IPS-20b (cell line): Measurements from ENCODE around the gene CCDC169.
"Not testable (repeated sequence)": the region's sequence is repeated elsewhere in the genome, so short reads cannot be mapped to it uniquely, and the experiment has no call there.

ENCODE experiments used
- H3K27ac ChIP-seq: one replicate; pipeline ENCODE4 v1.5.1; 2013; ENCODE audit warnings: low read length
- H3K27me3 ChIP-seq: 2 replicates; pipeline ENCODE4 v1.6.1; 2013; ENCODE audit warnings: mild to moderate bottlenecking, low read length, inconsistent platforms; ENCODE audit not compliant: insufficient read depth
- H3K36me3 ChIP-seq: 2 replicates; pipeline ENCODE4 v1.6.1; 2013; ENCODE audit warnings: low read depth, mild to moderate bottlenecking, inconsistent platforms, low read length, moderate library complexity; ENCODE audit not compliant: insufficient read depth
- H3K4me1 ChIP-seq: 2 replicates; pipeline ENCODE4 v1.6.1; 2013; ENCODE audit warnings: mild to moderate bottlenecking, control low read depth, inconsistent platforms, low read length, moderate library complexity; ENCODE audit not compliant: insufficient read depth
- H3K4me3 ChIP-seq: 2 replicates; pipeline ENCODE4 v1.5.1; 2013; ENCODE audit warnings: mild to moderate bottlenecking, low read length, inconsistent platforms
- H3K9ac ChIP-seq: 2 replicates; pipeline ENCODE4 v1.6.1; 2013; ENCODE audit warnings: low read depth, mild to moderate bottlenecking, inconsistent platforms, low read length, moderate library complexity
- H3K9me3 ChIP-seq: 2 replicates; pipeline ENCODE4 v1.6.1; 2013; ENCODE audit warnings: mild to moderate bottlenecking, low read depth, low read length, inconsistent platforms; ENCODE audit not compliant: insufficient read depth

CCDC169 gene

GRCh38 chr13:36310417-36311108 lies 12.9 kb upstream of the CCDC169 start:
- Histone ChIP-seq H3K27ac (no peak overlapping the region), H3K4me3 (no peak overlapping the region), H3K27me3 (no peaks in the 10 kb centered on the region), H3K9me3 (peaks cover 3% of the 10 kb centered on the region; the same call in 1 of the 2 replicates), H3K4me1 (peaks cover 21% of the 10 kb centered on the region), H3K36me3 (peaks cover 36% of the 10 kb centered on the region), H3K9ac (no peak overlapping the region)

DNA sequence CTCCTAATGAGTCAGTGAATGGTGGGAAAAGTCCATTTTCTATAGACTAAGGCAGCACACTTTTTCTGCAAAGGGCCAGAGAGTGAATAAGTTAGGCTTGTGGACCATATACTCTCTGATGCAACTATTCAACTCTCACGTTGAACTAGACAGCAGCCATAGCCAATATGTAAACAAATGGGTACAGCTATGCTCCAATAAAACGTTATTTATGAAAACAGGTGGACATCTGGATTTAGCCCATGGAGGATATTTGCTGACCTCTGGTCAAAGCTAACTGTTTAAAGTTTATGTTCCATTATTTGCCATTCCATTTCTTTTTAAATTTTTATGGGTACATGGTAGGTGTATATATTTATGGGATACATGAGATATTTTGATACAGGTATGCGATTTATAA lies 4.7 kb upstream of the CCDC169 start:
- no peak overlapping the region for H3K9ac ChIP-seq

GRCh38 chr13:36299469-36299868 lies 1.9 kb upstream of the CCDC169 start:
- not testable (repeated sequence) for H3K36me3 ChIP-seq, H3K9me3 ChIP-seq, H3K27me3 ChIP-seq, H3K27ac ChIP-seq
- H3K4me1 ChIP-seq = peaks cover 33% of the 10 kb centered on the region
- H3K9ac ChIP-seq = peak overlapping the region; percentile 37; the same call in 1 of the 2 replicates
- H3K4me3 ChIP-seq = 0 out of 2 replicates have a peak overlapping the region, but pooled peaks have one; percentile 13

More for the DNA sequence above, 4.7 kb upstream of the CCDC169 start:
- Histone ChIP-seq H3K27ac (no peak overlapping the region), H3K27me3 (no peaks in the 10 kb centered on the region), H3K4me1 (peaks cover 29% of the 10 kb centered on the region), H3K9me3 (no peaks in the 10 kb centered on the region), H3K36me3 (peaks cover 8% of the 10 kb centered on the region), H3K4me3 (no peak overlapping the region)

DNA sequence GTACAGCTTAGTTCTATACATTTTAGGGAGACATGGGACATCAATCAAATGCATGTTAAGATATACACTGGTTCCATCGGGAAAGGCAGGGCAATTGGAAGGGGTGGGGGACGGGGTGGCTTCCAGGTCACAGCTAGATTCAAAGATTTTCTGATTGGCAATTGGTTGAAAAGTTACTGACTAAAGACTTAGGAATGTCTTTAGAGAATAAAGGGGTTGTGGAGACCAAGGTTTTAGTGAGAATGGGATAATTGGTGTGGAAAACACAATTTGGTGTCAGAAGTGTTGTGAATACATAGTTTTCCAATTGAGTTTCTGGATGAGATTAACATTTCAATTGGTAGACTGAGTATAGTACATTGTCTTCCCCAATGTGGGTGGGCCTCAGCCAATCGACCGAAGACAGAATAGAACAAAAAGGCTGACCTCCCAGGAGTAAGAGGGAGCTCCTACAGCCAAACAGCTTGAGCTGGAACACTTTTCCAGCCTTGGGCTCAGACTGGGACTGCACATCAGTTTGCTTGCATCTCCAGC lies 988 bp upstream of the CCDC169 start:
- peak overlapping the region; percentile 86 for H3K9ac ChIP-seq
- H3K27ac ChIP-seq = no peak overlapping the region
- H3K9me3 ChIP-seq = no peaks in the 10 kb centered on the region; the same call in 1 of the 2 replicates
- H3K4me3 ChIP-seq = peak overlapping the region; percentile 69
- H3K36me3 ChIP-seq = peaks cover 9% of the 10 kb centered on the region; the same call in 1 of the 2 replicates
- no peaks in the 10 kb centered on the region for H3K27me3 ChIP-seq
- peaks cover 33% of the 10 kb centered on the region for H3K4me1 ChIP-seq

DNA sequence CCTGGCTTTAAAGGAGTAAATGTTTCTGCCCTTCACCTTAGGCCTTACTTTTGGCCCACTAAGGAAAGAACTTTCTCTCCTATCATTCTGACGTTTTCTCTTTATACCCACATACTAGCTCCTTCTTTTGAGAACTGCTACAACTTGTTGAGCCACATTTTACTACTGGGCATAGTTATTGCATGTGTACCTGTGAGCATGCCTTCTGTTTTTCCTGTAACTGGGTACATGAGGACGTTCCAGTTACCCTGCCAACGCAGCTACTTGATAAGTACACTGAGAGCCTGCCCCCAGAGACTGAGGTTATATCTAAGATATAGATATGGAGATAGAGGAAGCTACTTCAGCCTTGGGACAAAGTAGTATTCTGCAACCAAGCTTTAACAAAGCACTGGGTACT lies 3.5 kb downstream of the CCDC169 start:
- Histone ChIP-seq H3K9me3 (peaks cover 26% of the 10 kb centered on the region), H3K27me3 (no peaks in the 10 kb centered on the region), H3K4me3 (no peak overlapping the region), H3K9ac (no peak overlapping the region), H3K4me1 (peaks cover 8% of the 10 kb centered on the region), H3K27ac (no peak overlapping the region), H3K36me3 (peaks cover 38% of the 10 kb centered on the region)

GRCh38 chr13:36293497-36293896 lies 4.1 kb downstream of the CCDC169 start:
- H3K9me3 ChIP-seq = peaks cover 32% of the 10 kb centered on the region
- H3K27me3 ChIP-seq = no peaks in the 10 kb centered on the region
- H3K4me1 ChIP-seq = peaks cover 5% of the 10 kb centered on the region; the same call in 1 of the 2 replicates
- no peak overlapping the region for H3K27ac ChIP-seq
- no peak overlapping the region for H3K9ac ChIP-seq
- H3K36me3 ChIP-seq = peaks cover 40% of the 10 kb centered on the region
- H3K4me3 ChIP-seq = no peak overlapping the region

GRCh38 chr13:36288794-36289391 lies 8.7 kb downstream of the CCDC169 start:
- H3K27ac ChIP-seq = no peak overlapping the region
- no peaks in the 10 kb centered on the region for H3K27me3 ChIP-seq
- no peak overlapping the region for H3K4me3 ChIP-seq
- peaks cover 52% of the 10 kb centered on the region for H3K9me3 ChIP-seq
- H3K9ac ChIP-seq = no peak overlapping the region
- H3K4me1 ChIP-seq = no peaks in the 10 kb centered on the region
- H3K36me3 ChIP-seq = peaks cover 42% of the 10 kb centered on the region

DNA sequence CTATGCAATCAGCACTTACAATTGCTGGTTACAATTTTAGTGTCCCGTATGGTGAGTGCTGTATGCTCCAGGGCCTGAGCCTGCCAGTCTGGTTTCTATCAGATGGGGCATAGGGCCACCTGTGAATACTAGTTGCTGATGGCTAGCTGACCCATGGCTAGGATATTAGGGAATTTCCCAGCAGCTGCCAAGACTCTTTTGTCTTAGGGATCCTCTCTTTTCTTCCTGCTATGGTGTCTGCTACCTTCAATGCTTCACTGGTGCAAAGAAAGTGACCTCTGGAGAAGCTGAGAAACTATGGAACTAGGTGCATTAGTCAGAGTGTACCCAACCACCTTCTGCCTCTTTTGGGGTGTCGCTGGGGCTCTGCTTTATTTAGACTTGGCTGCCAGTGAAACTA lies 11.6 kb downstream of the CCDC169 start:
- H3K27ac ChIP-seq = no peak overlapping the region
- no peak overlapping the region for H3K9ac ChIP-seq
- no peak overlapping the region for H3K4me3 ChIP-seq
- H3K27me3 ChIP-seq = no peaks in the 10 kb centered on the region
- H3K4me1 ChIP-seq = no peaks in the 10 kb centered on the region
- H3K9me3 ChIP-seq = peaks cover 44% of the 10 kb centered on the region
- H3K36me3 ChIP-seq = peaks cover 21% of the 10 kb centered on the region; the same call in 1 of the 2 replicates

DNA sequence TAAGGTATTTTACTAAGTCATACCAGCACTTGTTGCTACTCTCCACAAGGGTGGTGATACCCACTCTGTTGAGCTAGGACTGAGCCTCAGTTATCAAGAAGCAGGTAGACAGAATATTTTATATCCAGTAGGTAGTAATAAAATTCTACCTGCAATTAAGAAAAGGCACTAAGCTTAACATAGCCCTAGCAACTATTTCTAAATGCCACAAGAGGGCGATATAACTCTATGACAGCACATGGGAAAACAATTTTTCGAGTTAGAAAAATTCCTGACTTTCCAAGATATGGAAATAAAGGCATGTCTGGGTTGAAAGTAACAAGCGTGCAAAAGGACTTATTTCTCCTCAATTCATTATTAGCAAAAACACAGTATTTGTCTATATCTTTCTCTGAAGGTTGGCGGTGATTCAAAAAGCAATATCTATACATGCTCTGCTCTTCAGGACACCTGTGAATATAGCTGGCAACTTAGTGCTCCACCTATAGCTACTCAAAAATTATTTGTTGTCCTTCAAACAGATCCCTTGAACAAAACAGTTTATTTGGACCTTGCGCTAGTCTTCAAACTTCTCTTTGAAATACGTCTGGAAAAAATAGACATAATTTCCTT lies 14.7 kb downstream of the CCDC169 start:
- H3K4me3 ChIP-seq = no peak overlapping the region

DNA sequence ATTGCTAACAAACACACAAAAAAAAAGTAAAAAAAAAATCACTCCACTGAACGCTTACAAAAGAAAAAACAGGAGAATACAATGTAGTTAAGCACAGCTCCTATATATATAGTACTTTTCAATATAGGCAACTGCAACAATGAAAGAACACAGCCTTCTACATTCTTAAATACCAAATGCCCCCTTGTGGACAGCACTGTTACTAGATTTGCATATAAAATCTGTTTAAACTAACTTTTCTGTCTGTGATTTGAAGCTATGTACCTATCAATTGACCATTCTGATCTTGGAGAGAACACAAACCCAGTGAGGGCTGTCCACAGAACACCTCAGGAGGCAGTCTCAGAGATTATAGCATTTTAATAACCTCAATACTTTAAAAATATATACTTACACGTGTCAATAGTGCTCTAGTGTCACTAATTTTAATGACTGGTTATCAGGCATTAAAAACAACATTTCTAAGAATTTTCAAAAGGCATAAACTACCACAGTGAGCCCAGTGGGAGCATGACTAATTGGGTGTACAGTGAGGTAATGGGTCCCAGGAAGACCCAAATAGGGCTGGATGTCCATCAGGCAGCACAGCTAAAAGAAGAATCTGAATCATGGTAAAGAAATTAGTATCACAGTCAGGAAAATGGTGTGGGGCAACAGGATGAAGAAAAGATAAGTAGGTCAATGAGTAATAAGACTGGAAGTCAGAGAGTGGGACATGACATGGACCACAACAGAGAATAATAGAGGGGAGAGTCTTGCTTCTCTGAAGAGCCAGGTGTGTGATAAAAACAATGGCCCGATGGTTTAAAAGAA lies 22.2 kb downstream of the CCDC169 start:
- Histone ChIP-seq H3K4me3 (no peak overlapping the region), H3K4me1 (no peaks in the 10 kb centered on the region), H3K9ac (no peak overlapping the region), H3K27me3 (no peaks in the 10 kb centered on the region), H3K36me3 (peaks cover 3% of the 10 kb centered on the region; the same call in 1 of the 2 replicates), H3K9me3 (no peaks in the 10 kb centered on the region), H3K27ac (no peak overlapping the region)

More for the DNA sequence above, 14.7 kb downstream of the CCDC169 start:
- H3K9ac ChIP-seq = no peak overlapping the region
- 0 out of 2 replicates have a peak, but pooled peaks cover 11% of the 10 kb centered on the region for H3K36me3 ChIP-seq
- no peaks in the 10 kb centered on the region for H3K4me1 ChIP-seq
- H3K9me3 ChIP-seq = peaks cover 15% of the 10 kb centered on the region; the same call in 1 of the 2 replicates
- no peak overlapping the region for H3K27ac ChIP-seq
- H3K27me3 ChIP-seq = no peaks in the 10 kb centered on the region

DNA sequence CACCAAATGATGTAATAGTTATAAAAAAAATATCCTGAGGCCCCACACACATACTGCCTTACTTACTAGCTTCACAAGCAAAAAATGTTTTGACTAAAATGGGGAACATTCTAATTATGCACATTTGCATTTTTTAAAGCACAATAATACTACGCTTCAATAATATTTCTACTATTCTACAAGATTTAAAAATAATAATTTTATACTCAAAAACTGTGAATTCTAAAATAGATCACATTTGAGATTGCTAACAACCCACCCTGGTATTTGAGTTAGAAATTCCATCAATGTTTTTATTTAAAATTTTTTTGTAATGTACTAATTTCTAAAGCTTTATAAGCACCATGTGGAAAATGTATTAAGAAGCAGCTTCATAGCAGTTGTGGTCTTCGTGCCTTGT lies 24.2 kb downstream of the CCDC169 start:
- Histone ChIP-seq H3K27ac (no peak overlapping the region), H3K36me3 (peaks cover 3% of the 10 kb centered on the region; the same call in 1 of the 2 replicates), H3K9ac (no peak overlapping the region), H3K4me1 (no peaks in the 10 kb centered on the region), H3K27me3 (no peaks in the 10 kb centered on the region), H3K4me3 (no peak overlapping the region), H3K9me3 (no peaks in the 10 kb centered on the region)
